ENCODE data around the gene REG1A. TPM values are rescaled to one million over a fixed set of nuclear protein-coding genes. Genes with fewer than 3 reads are reported as not detected.

The REG1A gene
- total RNA-seq, 6 experiments from 2014 or later: not detected

GRCh38 chr2:79131687-79132086, 11.4 kb downstream of the REG1A start:
- Mint-ChIP-seq H3K27me3 (ENCODE audit: insufficient read depth) (no peaks in the 10 kb centered on the region), H3K4me1 (ENCODE audit: low read depth) (no peaks in the 10 kb centered on the region), H3K36me3 (ENCODE audit: low read depth) (no peaks in the 10 kb centered on the region), H3K9me3 (peaks cover 21% of the 10 kb centered on the region), H3K4me3 (no peak overlapping the region), H3K27ac (no peak overlapping the region)
- no peak for DNase-seq
- TF ChIP-seq CTCF (IDR thresholded peaks at IDR 0.05): no peak

- Mint-ChIP-seq H3K4me1 (ENCODE audit: low read depth) (no peaks in the 10 kb centered on the region), H3K27ac (no peak overlapping the region), H3K4me3 (no peak overlapping the region), H3K27me3 (ENCODE audit: insufficient read depth) (no peaks in the 10 kb centered on the region; the same call in 1 of the 2 replicates), H3K9me3 (peaks cover 33% of the 10 kb centered on the region), H3K36me3 (ENCODE audit: low read depth) (no peaks in the 10 kb centered on the region)
- DNase-seq: no peak
- no peak for TF ChIP-seq CTCF (IDR thresholded peaks at IDR 0.05)
Observed at GRCh38 chr2:79138385-79138784, 18.1 kb downstream of the REG1A start.

GRCh38 chr2:79139423-79139822, 19.1 kb downstream of the REG1A start:
- no peaks in the 10 kb centered on the region for H3K4me1 Mint-ChIP-seq (ENCODE audit: low read depth)
- H3K27me3 Mint-ChIP-seq (ENCODE audit: insufficient read depth): no peaks in the 10 kb centered on the region; the same call in 1 of the 2 replicates
- H3K36me3 Mint-ChIP-seq (ENCODE audit: low read depth): no peaks in the 10 kb centered on the region
- no peak for DNase-seq
- H3K27ac Mint-ChIP-seq: no peak overlapping the region
- TF ChIP-seq CTCF (IDR thresholded peaks at IDR 0.05): no peak
- no peak overlapping the region for H3K4me3 Mint-ChIP-seq
- peaks cover 33% of the 10 kb centered on the region for H3K9me3 Mint-ChIP-seq

GRCh38 chr2:79155826-79156476, 35.7 kb downstream of the REG1A start:
- no peak overlapping the region for H3K4me3 Mint-ChIP-seq
- no peaks in the 10 kb centered on the region for H3K4me1 Mint-ChIP-seq (ENCODE audit: low read depth)
- peaks cover 5% of the 10 kb centered on the region; the same call in 1 of the 2 replicates for H3K36me3 Mint-ChIP-seq (ENCODE audit: low read depth)
- H3K27me3 Mint-ChIP-seq (ENCODE audit: insufficient read depth): no peaks in the 10 kb centered on the region; the same call in 1 of the 2 replicates
- no peak for TF ChIP-seq CTCF (IDR thresholded peaks at IDR 0.05)
- no peak for DNase-seq
- H3K9me3 Mint-ChIP-seq: peaks cover 53% of the 10 kb centered on the region
- H3K27ac Mint-ChIP-seq: no peak overlapping the region

- peaks cover 56% of the 10 kb centered on the region for H3K9me3 Mint-ChIP-seq
- H3K27ac Mint-ChIP-seq: no peak overlapping the region
- peaks cover 5% of the 10 kb centered on the region; the same call in 1 of the 2 replicates for H3K36me3 Mint-ChIP-seq (ENCODE audit: low read depth)
- no peaks in the 10 kb centered on the region; the same call in 1 of the 2 replicates for H3K27me3 Mint-ChIP-seq (ENCODE audit: insufficient read depth)
- no peak for TF ChIP-seq CTCF (IDR thresholded peaks at IDR 0.05)
- H3K4me3 Mint-ChIP-seq: no peak overlapping the region
- no peaks in the 10 kb centered on the region for H3K4me1 Mint-ChIP-seq (ENCODE audit: low read depth)
- no peak for DNase-seq
Observed at GRCh38 chr2:79159030-79159429, 38.7 kb downstream of the REG1A start.
